ENCODE results near the gene SCART1.
"Not testable (repeated sequence)": the region's sequence is repeated elsewhere in the genome, so short reads cannot be mapped to it uniquely, and the experiment has no call there.

SCART1 gene

DNA sequence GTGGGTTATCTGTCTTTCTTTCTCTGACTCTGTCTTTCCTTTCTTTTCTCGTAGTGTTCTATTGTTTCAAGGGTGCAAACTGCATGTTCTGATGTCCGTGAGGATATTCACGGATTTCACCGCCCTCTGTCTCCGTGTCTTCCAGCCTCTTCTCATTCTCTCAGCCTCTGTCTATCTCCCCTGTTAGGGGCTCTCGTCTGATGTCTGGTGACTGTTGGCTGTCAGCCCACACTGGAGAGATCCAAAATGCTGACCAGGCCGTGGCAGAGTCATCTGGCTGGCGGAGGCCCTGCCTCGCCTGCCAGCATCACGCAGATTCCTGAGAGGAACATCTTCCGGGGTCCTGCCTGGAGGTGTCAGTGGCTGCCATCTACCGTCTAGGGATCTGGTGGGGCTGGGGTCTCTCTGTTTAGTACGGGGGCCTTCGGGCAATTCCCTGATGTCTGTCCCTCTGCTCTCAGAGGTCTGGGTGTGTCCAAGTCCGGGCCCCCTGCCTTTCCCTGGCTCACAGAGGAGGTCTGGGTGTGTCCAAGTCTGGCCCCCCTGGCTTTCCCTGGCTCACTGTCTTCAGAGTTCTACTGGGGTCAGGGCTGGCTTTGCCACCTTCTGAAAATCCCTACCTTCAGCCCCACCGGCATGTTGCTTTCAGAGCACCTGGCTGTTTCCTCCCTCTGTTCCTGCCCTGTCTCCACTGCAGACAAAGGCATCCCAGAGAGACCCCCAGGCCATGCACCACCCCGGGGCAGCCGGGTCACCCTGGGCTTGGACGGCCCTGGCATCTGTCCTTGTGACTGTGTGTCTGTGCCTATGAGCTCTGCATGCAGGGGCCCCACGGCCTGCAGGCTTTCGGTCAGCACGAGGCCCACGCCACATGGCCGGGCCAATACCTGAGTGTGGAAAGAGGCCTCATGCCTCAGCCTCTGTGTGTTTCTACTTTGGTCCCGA, 14.0 kb upstream of the SCART1 start:
- 77 to 82% methylated on average over 20 to 22 of the region's 25 CpGs for WGBS, 2 experiments (ENCODE audit: insufficient coverage in 2 of 2)
- Histone ChIP-seq H3K4me3 (ENCODE audit: extremely low read depth, insufficient read depth, low read length, poor library complexity, severe bottlenecking) (no peak overlapping the region), H3K9me3 (ENCODE audit: control insufficient read depth, low read length) (peaks cover 35% of the 10 kb centered on the region), H3K36me3 (ENCODE audit: control insufficient read depth, insufficient read depth, low read length) (no peaks in the 10 kb centered on the region), H3K27ac (ENCODE audit: low read depth, low read length, severe bottlenecking) (no peak overlapping the region), H3K4me1 (ENCODE audit: control insufficient read depth, insufficient read depth, low read length, poor library complexity, severe bottlenecking) (no peaks in the 10 kb centered on the region)

DNA sequence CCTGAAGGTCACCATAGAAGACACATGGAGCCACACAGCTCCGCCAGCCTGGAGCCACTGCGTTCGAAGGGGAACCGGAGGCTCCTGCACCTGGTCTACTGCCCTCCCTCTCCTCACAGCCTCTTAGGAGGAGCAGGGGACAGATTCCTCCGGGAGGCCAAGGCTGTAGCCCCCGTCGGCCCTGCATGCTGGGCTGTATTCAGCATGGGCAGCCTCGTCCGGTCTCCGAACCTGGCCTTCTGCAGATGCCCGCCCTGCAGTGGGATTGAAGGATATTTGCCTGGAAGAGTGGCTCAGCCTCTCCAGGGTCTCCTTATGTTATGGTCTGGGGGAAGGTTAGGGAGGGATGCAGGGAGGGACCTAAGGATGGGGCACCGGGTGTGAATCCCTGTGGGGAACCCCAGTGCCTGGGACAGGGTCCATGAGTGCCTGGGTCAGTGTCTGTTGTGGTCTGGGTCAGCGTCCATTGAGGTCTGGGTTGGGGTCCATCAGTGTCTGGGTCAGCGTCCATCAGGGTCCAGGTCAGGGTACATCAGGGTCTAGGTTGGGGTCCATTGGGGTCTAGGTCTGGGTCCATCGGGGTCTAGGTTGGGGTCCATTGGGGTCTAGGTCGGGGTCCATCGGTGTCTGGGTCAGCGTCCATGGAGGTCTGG, 13.0 kb upstream of the SCART1 start:
- 83 to 88% methylated on average over 9 to 14 of the region's 18 CpGs for WGBS, 2 experiments (ENCODE audit: insufficient coverage in 2 of 2)
- H3K9me3 ChIP-seq (ENCODE audit: control insufficient read depth, low read length) = peaks cover 39% of the 10 kb centered on the region
- H3K36me3 ChIP-seq (ENCODE audit: control insufficient read depth, insufficient read depth, low read length) = no peaks in the 10 kb centered on the region
- H3K4me1 ChIP-seq (ENCODE audit: control insufficient read depth, insufficient read depth, low read length, poor library complexity, severe bottlenecking) = no peaks in the 10 kb centered on the region
- no peak overlapping the region for H3K4me3 ChIP-seq (ENCODE audit: extremely low read depth, insufficient read depth, low read length, poor library complexity, severe bottlenecking)
- H3K27ac ChIP-seq (ENCODE audit: low read depth, low read length, severe bottlenecking) = no peak overlapping the region

DNA sequence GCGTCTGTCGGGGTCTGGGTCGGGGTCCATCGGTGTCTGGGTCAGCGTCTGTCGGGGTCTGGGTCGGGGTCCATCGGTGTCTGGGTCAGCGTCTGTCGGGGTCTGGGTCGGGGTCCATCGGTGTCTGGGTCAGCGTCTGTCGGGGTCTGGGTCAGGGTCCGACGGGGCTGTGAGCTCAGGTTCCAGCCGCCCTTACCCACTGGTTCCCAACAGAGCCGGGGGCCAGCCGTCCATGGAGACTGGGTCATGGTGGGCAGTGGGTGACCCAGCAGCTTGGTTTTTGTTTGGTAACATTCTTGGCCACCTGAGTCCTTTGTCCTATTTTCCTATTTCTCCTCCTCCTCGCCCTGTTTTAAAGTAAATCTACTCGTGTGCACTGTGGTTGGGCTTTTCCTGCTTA, 12.4 kb upstream of the SCART1 start:
- H3K36me3 ChIP-seq (ENCODE audit: control insufficient read depth, insufficient read depth, low read length); H3K4me1 ChIP-seq (ENCODE audit: control insufficient read depth, insufficient read depth, low read length, poor library complexity, severe bottlenecking); H3K4me3 ChIP-seq (ENCODE audit: extremely low read depth, insufficient read depth, low read length, poor library complexity, severe bottlenecking); H3K27ac ChIP-seq (ENCODE audit: low read depth, low read length, severe bottlenecking): not testable (repeated sequence)
- WGBS, 2 experiments (ENCODE audit: insufficient coverage in 2 of 2) = 79 to 92% methylated on average over 4 to 7 of the region's 21 CpGs
- H3K9me3 ChIP-seq (ENCODE audit: control insufficient read depth, low read length) = peaks cover 41% of the 10 kb centered on the region

DNA sequence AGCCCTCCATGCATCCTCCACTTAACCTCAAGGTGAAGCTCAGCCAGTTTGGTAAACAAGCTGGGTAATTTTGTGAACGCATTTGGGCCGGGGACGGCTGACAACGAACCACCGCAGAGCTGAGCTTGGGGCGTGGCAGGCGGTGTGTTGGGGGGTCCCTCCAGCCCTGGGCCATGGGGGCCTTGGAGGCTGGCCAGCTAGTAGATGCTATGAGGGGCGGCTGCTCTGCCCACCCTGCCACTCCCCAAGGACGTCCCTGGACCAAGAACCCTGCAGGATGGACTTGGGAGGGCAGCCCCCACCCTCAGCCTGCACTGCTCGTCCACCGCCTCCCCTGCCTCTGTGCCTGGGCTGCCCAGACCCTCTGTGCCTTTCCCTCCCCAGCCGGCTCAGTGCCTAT, 12.0 kb upstream of the SCART1 start:
- 74 to 77% methylated on average over 7 to 12 of the region's 12 CpGs for WGBS, 2 experiments (ENCODE audit: insufficient coverage in 2 of 2)
- H3K4me3 ChIP-seq (ENCODE audit: extremely low read depth, insufficient read depth, low read length, poor library complexity, severe bottlenecking) = no peak overlapping the region
- H3K9me3 ChIP-seq (ENCODE audit: control insufficient read depth, low read length) = peaks cover 44% of the 10 kb centered on the region

GRCh38 chr10:133442191-133442966, 11.4 kb upstream of the SCART1 start:
- Histone ChIP-seq H3K4me1 (ENCODE audit: control insufficient read depth, insufficient read depth, low read length, poor library complexity, severe bottlenecking) (no peaks in the 10 kb centered on the region), H3K27ac (ENCODE audit: low read depth, low read length, severe bottlenecking) (no peak overlapping the region), H3K36me3 (ENCODE audit: control insufficient read depth, insufficient read depth, low read length) (no peaks in the 10 kb centered on the region), H3K4me3 (ENCODE audit: extremely low read depth, insufficient read depth, low read length, poor library complexity, severe bottlenecking) (no peak overlapping the region), H3K9me3 (ENCODE audit: control insufficient read depth, low read length) (peaks cover 50% of the 10 kb centered on the region)
- 81 to 83% methylated on average over 21 to 23 of the region's 23 CpGs for WGBS, 2 experiments (ENCODE audit: insufficient coverage in 2 of 2)

More for the DNA sequence above, 12.0 kb upstream of the SCART1 start:
- Histone ChIP-seq H3K36me3 (ENCODE audit: control insufficient read depth, insufficient read depth, low read length) (no peaks in the 10 kb centered on the region), H3K27ac (ENCODE audit: low read depth, low read length, severe bottlenecking) (no peak overlapping the region), H3K4me1 (ENCODE audit: control insufficient read depth, insufficient read depth, low read length, poor library complexity, severe bottlenecking) (no peaks in the 10 kb centered on the region)

GRCh38 chr10:133442967-133443924, 10.5 kb upstream of the SCART1 start:
- H3K4me1 ChIP-seq (ENCODE audit: control insufficient read depth, insufficient read depth, low read length, poor library complexity, severe bottlenecking) = no peaks in the 10 kb centered on the region
- peaks cover 57% of the 10 kb centered on the region for H3K9me3 ChIP-seq (ENCODE audit: control insufficient read depth, low read length)
- no peak overlapping the region for H3K27ac ChIP-seq (ENCODE audit: low read depth, low read length, severe bottlenecking)
- H3K4me3 ChIP-seq (ENCODE audit: extremely low read depth, insufficient read depth, low read length, poor library complexity, severe bottlenecking) = no peak overlapping the region
- 76 to 78% methylated on average over 12 to 15 of the region's 16 CpGs for WGBS, 2 experiments (ENCODE audit: insufficient coverage in 2 of 2)
- no peaks in the 10 kb centered on the region for H3K36me3 ChIP-seq (ENCODE audit: control insufficient read depth, insufficient read depth, low read length)

DNA sequence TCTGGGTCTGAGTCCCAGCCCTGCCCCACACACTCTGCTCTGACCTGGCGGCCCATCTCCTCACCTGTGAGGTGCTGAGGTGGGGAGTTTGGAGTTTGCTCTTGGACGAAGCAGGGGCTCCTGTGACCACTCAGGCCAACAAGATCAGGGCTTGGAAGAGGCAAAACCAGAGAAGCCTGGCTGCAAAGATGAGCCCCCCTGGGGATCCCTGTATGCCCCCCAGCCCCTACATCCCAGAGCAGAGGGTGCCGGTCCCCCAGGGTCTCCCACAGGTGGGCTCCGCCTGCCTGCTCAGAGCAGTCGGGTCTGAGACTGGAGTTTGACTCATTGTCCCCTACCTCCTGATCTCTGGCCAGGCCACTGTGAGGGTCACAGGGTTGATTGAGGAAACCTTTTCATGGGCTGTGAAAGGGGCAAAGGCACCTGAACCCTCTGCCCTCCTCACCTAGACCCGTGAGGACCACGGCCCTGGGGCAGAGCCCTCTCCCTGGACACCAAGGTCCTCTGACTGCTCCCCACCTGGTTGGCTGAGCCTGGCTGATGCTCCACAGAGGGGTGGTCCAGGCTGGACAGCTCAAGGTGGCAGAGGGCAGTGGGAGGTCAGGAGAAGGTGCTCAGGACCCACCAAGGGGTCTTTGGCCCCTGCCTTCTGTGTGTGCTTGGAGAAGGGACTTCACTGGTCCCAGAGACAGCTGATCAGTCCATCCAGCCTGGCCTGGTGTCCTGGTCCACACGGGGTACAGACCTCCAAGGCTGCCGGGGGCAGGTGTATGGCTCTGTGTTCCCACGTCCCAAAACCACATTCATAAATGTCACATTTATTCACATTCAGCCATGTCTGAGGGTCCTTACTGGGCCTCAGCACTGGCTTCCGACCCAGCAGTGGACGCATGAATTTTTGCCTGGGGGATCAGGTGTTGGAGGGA, 9.1 kb upstream of the SCART1 start:
- H3K27ac ChIP-seq (ENCODE audit: low read depth, low read length, severe bottlenecking) = no peak overlapping the region
- H3K36me3 ChIP-seq (ENCODE audit: control insufficient read depth, insufficient read depth, low read length) = no peaks in the 10 kb centered on the region
- 74 to 90% methylated on average over 6 to 11 of the region's 12 CpGs for WGBS, 2 experiments (ENCODE audit: insufficient coverage in 2 of 2)
- no peak overlapping the region for H3K4me3 ChIP-seq (ENCODE audit: extremely low read depth, insufficient read depth, low read length, poor library complexity, severe bottlenecking)
- H3K9me3 ChIP-seq (ENCODE audit: control insufficient read depth, low read length) = peaks cover 60% of the 10 kb centered on the region
- no peaks in the 10 kb centered on the region for H3K4me1 ChIP-seq (ENCODE audit: control insufficient read depth, insufficient read depth, low read length, poor library complexity, severe bottlenecking)

GRCh38 chr10:133445268-133445732, 8.4 kb upstream of the SCART1 start:
- Histone ChIP-seq H3K4me1 (ENCODE audit: control insufficient read depth, insufficient read depth, low read length, poor library complexity, severe bottlenecking) (no peaks in the 10 kb centered on the region), H3K27ac (ENCODE audit: low read depth, low read length, severe bottlenecking) (no peak overlapping the region), H3K9me3 (ENCODE audit: control insufficient read depth, low read length) (peaks cover 60% of the 10 kb centered on the region), H3K36me3 (ENCODE audit: control insufficient read depth, insufficient read depth, low read length) (no peaks in the 10 kb centered on the region), H3K4me3 (ENCODE audit: extremely low read depth, insufficient read depth, low read length, poor library complexity, severe bottlenecking) (no peak overlapping the region)
- 91 to 94% methylated on average over 14 to 18 of the region's 22 CpGs for WGBS, 2 experiments (ENCODE audit: insufficient coverage in 2 of 2)
